Measurements from ENCODE around the gene PRRC2B.

Gene PRRC2B

GRCh38 chr9:131528886-131529505 is 135.1 kb downstream of the PRRC2B start:
- TF ChIP-seq CTCF (IDR thresholded peaks at IDR 0.05; ENCODE audit: borderline replicate concordance, insufficient read depth, low read depth, low read length): no peak
- H3K4me3 ChIP-seq (ENCODE audit: low read depth, low read length): no peak overlapping the region

DNA sequence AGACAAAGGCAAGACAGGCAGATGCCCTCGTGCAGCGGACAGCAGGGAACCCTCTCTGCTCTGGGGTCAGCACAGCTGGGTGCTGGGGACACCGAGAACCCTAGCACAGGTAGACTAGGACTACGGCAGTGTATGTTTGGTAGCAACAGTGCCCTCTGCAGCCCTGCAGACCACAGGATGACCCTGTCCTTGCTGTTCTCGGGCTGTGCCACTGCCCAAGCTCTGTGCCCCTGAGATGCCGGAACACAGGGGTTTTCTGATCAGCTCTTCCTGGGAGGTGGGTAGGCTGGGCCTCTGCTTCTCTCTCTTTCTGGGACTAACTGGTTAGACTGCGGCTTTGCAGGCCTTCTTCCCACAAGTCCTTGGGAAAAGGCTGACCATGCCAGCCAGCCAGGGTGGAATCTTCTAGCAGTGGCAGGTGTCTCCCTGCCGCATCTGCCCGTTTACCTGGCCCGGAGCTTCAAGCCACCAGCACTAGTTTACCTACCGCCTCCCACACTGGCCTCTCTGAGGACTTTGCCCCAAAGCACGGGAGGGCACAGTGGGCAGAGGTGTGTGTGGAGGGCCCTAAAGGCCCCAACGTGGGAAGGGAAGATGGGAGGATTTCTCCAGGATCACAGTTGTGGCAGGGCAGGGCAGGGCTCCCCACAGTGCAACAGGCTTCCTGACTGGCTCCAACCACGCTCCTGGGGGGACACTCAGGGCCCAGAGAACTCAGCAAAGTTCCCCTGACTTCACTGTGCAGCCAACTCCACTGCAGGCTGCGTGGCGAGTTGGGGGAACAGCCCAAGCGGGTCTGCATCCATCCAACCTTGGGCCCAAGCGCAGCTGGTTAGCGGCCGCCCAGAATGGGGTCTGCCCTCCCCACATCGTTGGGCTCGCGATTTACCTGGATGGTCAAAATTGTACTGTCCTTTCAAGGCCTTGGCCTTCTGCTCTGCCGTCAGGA is 136.0 kb downstream of the PRRC2B start:
- TF ChIP-seq CTCF (IDR thresholded peaks at IDR 0.05; ENCODE audit: borderline replicate concordance, insufficient read depth, low read depth, low read length): no peak
- peak overlapping the region; percentile 95 for H3K4me3 ChIP-seq (ENCODE audit: low read depth, low read length)

- H3K4me3 ChIP-seq (ENCODE audit: low read depth, low read length): peak overlapping the region; percentile 95
- TF ChIP-seq CTCF (IDR thresholded peaks at IDR 0.05; ENCODE audit: borderline replicate concordance, insufficient read depth, low read depth, low read length): 0 out of 2 replicates have a peak, but pooled peaks have one; percentile 18
These were observed 136.6 kb downstream of the PRRC2B start for GRCh38 chr9:131530546-131530919.

- H3K4me3 ChIP-seq (ENCODE audit: low read depth, low read length): peak within 1 kb of the TSS; percentile 95
- TF ChIP-seq CTCF (IDR thresholded peaks at IDR 0.05; ENCODE audit: borderline replicate concordance, insufficient read depth, low read depth, low read length): no peak
These were observed 137.3 kb downstream of the PRRC2B start, which contains the start of gene UCK1 for GRCh38 chr9:131530920-131531832. TSS of gene UCK1 (minus strand) at chr9:131531263. CDS start at chr9:131531174, 89 bp downstream.

DNA sequence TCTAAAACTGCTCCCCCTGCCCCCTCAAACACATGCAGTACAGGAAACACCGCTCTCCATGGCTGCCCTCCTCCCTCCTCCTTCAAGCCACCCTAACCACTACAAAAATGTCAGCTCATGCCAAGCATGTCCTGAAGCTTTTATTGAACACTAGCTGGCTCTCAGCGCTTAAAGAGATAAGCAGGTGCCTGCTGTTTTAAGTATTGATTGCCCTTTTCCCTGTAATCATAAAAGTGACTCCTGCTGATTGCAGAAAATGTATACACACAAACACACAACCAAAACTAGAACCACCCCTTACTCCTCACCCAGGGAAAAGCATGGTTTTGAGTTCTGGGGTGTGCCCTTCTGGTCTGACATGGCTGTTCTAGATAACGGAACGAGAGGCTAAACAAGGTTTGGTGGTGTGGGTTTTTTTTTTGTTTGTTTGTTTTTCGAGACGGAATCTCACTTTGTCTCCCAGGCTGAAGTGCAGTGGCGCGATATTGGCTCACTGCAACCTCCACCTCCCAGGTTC is 140.9 kb downstream of the PRRC2B start:
- no peak overlapping the region for H3K4me3 ChIP-seq (ENCODE audit: low read depth, low read length)
- TF ChIP-seq CTCF (IDR thresholded peaks at IDR 0.05; ENCODE audit: borderline replicate concordance, insufficient read depth, low read depth, low read length): no peak

DNA sequence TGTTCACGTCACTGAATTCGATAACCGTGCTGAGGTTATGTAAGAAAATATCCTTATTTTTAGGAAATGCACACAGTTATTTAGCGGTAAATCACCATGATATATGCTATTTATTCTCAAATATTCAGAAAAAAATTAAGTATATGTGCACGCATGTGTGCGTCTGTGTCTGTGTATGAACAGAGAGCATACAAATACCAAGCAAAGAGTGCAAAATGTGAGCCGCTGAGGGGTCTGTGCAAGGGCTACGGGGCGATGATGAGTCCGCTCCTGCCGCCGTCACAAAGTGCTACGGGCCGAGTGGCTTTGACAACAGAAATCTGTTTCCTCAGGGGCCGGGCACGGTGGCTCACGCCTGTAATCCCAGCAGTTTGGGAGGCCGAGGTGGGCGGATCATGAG is 144.1 kb downstream of the PRRC2B start:
- no peak for TF ChIP-seq CTCF (IDR thresholded peaks at IDR 0.05; ENCODE audit: borderline replicate concordance, insufficient read depth, low read depth, low read length)
- H3K4me3 ChIP-seq (ENCODE audit: low read depth, low read length): no peak overlapping the region

All from GM12875 (cell line).